ENCODE measurements around the gene MICAL2.

Gene MICAL2

GRCh38 chr11:12159351-12160099 is 49.1 kb downstream of the MICAL2 start:
- DNase-seq = peak; percentile 25

GRCh38 chr11:12160231-12160630 is 49.8 kb downstream of the MICAL2 start:
- DNase-seq = no peak

- DNase-seq = no peak
Measured at GRCh38 chr11:12160680-12161079, 50.3 kb downstream of the MICAL2 start.

- DNase-seq = no peak
Measured at GRCh38 chr11:12161137-12161536, 50.7 kb downstream of the MICAL2 start.

- DNase-seq = no peak
Measured at GRCh38 chr11:12161603-12162350, 51.4 kb downstream of the MICAL2 start.

- DNase-seq = no peak
Measured at GRCh38 chr11:12162652-12163051, 52.3 kb downstream of the MICAL2 start.

- DNase-seq = no peak
Measured at GRCh38 chr11:12163181-12163941, 53.0 kb downstream of the MICAL2 start.

- DNase-seq = no peak
Measured at GRCh38 chr11:12164061-12165014, 53.9 kb downstream of the MICAL2 start.

GRCh38 chr11:12165237-12165875 is 55.0 kb downstream of the MICAL2 start:
- DNase-seq = no peak

- DNase-seq = no peak
Measured at GRCh38 chr11:12166299-12167060, 56.1 kb downstream of the MICAL2 start.

- DNase-seq = no peak
Measured at GRCh38 chr11:12167061-12168000, 56.9 kb downstream of the MICAL2 start.

GRCh38 chr11:12168114-12168513 is 57.7 kb downstream of the MICAL2 start:
- DNase-seq = no peak

GRCh38 chr11:12169822-12170221 is 59.4 kb downstream of the MICAL2 start:
- no peak for DNase-seq

GRCh38 chr11:12170501-12170900 is 60.1 kb downstream of the MICAL2 start:
- no peak for DNase-seq

- no peak for DNase-seq
Measured at GRCh38 chr11:12170984-12171383, 60.6 kb downstream of the MICAL2 start.

- no peak for DNase-seq
Measured at GRCh38 chr11:12171921-12172320, 61.5 kb downstream of the MICAL2 start.

GRCh38 chr11:12172493-12173013 is 62.2 kb downstream of the MICAL2 start:
- DNase-seq = no peak

GRCh38 chr11:12173111-12173510 is 62.7 kb downstream of the MICAL2 start:
- DNase-seq = no peak

GRCh38 chr11:12174128-12174476 is 63.7 kb downstream of the MICAL2 start:
- DNase-seq = no peak
